Fibroblast of mammary gland (primary cell): ENCODE measurements around the gene IL31.

Source experiments
- DNase-seq: peaks from one replicate; pipeline ENCODE4 v3.0.0-alpha.2; 2010; ENCODE audit warnings: low read depth
- H3K4me3 ChIP-seq: 2 replicates; pipeline ENCODE4 v1.5.1; 2011; ENCODE audit warnings: low read depth, mild to moderate bottlenecking, low read length, moderate library complexity; ENCODE audit not compliant: control insufficient read depth
- CTCF ChIP-seq: conservative IDR thresholded peaks from 2 replicates; pipeline ENCODE4 v1.5.1; 2011; ENCODE audit warnings: low read depth, low read length, inconsistent platforms; ENCODE audit not compliant: control insufficient read depth, insufficient read depth

The IL31 gene

GRCh38 chr12:122201381-122201780 lies 27.4 kb upstream of the IL31 start:
- no peak for DNase-seq
- no peak overlapping the region for H3K4me3 ChIP-seq
- TF ChIP-seq CTCF = no peak

- DNase-seq = no peak
- no peak for TF ChIP-seq CTCF
- no peak overlapping the region for H3K4me3 ChIP-seq
Observed at GRCh38 chr12:122200541-122201175, 26.6 kb upstream of the IL31 start.

- H3K4me3 ChIP-seq = no peak overlapping the region
- no peak for DNase-seq
- no peak for TF ChIP-seq CTCF
Observed at GRCh38 chr12:122199484-122200355, 25.7 kb upstream of the IL31 start.

GRCh38 chr12:122197612-122197966 lies 23.6 kb upstream of the IL31 start:
- DNase-seq = no peak
- no peak for TF ChIP-seq CTCF
- no peak overlapping the region for H3K4me3 ChIP-seq

GRCh38 chr12:122195405-122195804 lies 21.4 kb upstream of the IL31 start:
- no peak overlapping the region for H3K4me3 ChIP-seq
- TF ChIP-seq CTCF = no peak
- DNase-seq = no peak

GRCh38 chr12:122194804-122195203 lies 20.8 kb upstream of the IL31 start:
- no peak overlapping the region for H3K4me3 ChIP-seq
- no peak for TF ChIP-seq CTCF
- DNase-seq = no peak
